ENCODE measurements around the gene ATP12A. TPM values are rescaled to one million over a fixed set of nuclear protein-coding genes. Genes with fewer than 3 reads are reported as not detected.

The ATP12A gene
- total and polyA plus RNA-seq, 12 donors = not detected

DNA sequence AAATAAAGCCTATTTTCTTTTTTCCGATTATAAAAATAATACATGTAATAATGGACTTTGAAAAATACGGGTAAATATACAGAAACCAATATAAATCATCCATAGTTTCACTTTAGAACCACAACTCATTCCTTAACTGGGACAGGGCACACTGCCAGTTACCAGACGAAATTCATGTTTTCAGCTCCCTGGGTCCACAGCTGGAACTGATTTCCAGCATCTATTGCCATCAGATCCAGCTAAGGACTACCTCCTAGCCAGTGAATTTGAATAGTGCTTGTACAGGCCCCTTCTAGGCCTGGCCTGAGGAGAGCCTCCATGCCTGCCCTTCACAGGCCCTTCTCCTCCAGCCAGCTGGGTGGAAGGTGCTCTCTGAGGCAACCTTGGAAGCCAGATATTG, 30.0 kb upstream of the ATP12A start:
- intact Hi-C loops (cut with DNase I) = no loop called here
- Histone ChIP-seq H3K9me3 (no peaks in the 10 kb centered on the region), H3K27ac (no peak overlapping the region), H3K4me3 (no peak overlapping the region), H3K4me1 (no peaks in the 10 kb centered on the region), H3K27me3 (peaks cover 0 to 4% (median 0%) of the 10 kb centered on the region in 7 donors), H3K36me3 (no peaks in the 10 kb centered on the region)
- ATAC-seq = no peak
- TF ChIP-seq, protein P1, sequence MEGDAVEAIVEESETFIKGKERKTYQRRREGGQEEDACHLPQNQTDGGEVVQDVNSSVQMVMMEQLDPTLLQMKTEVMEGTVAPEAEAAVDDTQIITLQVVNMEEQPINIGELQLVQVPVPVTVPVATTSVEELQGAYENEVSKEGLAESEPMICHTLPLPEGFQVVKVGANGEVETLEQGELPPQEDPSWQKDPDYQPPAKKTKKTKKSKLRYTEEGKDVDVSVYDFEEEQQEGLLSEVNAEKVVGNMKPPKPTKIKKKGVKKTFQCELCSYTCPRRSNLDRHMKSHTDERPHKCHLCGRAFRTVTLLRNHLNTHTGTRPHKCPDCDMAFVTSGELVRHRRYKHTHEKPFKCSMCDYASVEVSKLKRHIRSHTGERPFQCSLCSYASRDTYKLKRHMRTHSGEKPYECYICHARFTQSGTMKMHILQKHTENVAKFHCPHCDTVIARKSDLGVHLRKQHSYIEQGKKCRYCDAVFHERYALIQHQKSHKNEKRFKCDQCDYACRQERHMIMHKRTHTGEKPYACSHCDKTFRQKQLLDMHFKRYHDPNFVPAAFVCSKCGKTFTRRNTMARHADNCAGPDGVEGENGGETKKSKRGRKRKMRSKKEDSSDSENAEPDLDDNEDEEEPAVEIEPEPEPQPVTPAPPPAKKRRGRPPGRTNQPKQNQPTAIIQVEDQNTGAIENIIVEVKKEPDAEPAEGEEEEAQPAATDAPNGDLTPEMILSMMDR (IDR thresholded peaks at IDR 0.05) = no peak
- DNase-seq = no peak
- WGBS, 2 donors = 78% methylated on average over 3 of the region's 3 CpGs

DNA sequence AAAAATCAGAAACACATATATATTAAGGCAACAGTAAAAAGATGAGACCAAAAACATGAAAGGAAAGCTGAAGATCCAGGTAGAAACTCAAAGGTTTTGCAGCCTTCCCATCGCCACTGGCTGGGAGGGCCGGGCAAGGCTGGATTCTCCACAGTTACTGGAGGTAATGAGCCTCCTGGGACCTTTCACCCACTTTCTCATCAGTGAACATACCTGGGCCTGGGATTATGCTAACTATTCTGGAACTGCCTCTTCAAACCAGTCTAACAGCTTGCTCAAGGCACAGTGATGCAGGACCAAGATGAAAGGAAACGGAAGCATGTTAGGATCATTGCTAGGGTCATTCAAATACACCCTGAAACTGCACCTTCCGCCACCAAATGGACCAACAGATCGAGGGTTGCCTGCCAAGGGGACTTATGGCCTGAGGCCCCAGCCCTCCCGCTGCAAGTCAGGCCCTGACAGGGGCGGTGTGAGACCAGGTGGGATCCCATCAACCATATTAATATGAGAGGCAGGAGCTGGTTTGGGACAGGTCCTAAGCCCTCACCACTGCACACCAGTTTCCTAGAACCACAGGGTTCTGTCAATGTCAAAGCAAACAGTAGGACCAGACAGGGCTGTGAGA, 28.4 kb upstream of the ATP12A start:
- no peak overlapping the region for H3K27ac ChIP-seq
- no peaks in the 10 kb centered on the region for H3K9me3 ChIP-seq
- ATAC-seq (no peak), DNase-seq (no peak)
- WGBS, 2 donors = 94% methylated on average over 7 of the region's 7 CpGs
- H3K4me1 ChIP-seq = no peaks in the 10 kb centered on the region
- H3K27me3 ChIP-seq = peaks cover 0 to 4% (median 0%) of the 10 kb centered on the region in 7 donors
- H3K36me3 ChIP-seq = no peaks in the 10 kb centered on the region
- TF ChIP-seq, protein P1 (IDR thresholded peaks at IDR 0.05) = no peak
- H3K4me3 ChIP-seq = no peak overlapping the region
- intact Hi-C loops (cut with DNase I) = no loop called here

DNA sequence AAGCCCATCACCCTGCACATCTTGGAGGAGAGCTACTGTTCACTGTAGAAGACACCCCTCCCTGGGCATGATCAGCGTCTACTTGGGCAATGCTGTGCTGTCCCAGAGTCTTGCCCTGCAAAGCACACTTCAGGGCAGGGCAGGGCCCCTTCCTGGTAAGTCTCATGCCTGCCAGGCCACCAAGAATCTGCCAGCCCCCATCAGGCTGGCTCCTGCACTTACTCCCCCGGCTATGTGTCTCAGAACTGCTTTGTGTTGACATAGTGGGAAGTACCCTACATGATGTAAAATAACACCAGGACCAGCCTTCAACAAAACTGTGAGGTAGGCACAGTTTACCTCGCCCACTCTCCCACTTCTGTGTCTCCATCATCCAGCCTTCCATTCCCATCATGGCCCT, 27.8 kb upstream of the ATP12A start:
- TF ChIP-seq, protein P1 (IDR thresholded peaks at IDR 0.05) = no peak

DNA sequence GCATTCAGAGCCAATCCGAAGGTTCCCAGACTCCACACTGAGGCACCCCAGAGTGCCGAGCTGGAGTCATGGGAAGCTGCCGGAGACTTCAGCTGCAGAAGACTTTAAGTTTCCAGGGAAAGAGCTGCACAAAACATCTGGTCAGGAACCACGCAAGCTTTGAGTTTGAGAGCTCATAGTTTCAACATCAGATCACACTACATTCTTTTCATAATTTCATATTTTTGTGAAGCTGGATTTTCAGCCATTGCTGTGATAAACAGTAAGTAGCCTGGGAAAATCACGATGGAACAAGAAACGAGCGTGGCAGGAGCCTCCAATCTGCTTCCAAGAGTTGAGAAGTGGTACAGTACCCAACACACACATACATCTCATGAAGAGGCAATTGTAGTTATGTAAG, 25.5 kb upstream of the ATP12A start:
- peaks cover 0 to 9% (median 0%) of the 10 kb centered on the region in 7 donors for H3K27me3 ChIP-seq
- TF ChIP-seq, protein P1 (IDR thresholded peaks at IDR 0.05) = no peak
- no peaks in the 10 kb centered on the region for H3K4me1 ChIP-seq
- H3K4me3 ChIP-seq = no peak overlapping the region
- H3K36me3 ChIP-seq = no peaks in the 10 kb centered on the region
- intact Hi-C loops (cut with DNase I) = no loop called here
- DNase-seq (no peak), ATAC-seq (no peak)
- H3K9me3 ChIP-seq = no peaks in the 10 kb centered on the region
- H3K27ac ChIP-seq = no peak overlapping the region
- 70 to 77% methylated on average over 7 of the region's 7 CpGs for WGBS, 2 donors

More for the DNA sequence above, 27.8 kb upstream of the ATP12A start:
- Histone ChIP-seq H3K4me1 (no peaks in the 10 kb centered on the region), H3K36me3 (no peaks in the 10 kb centered on the region), H3K9me3 (no peaks in the 10 kb centered on the region), H3K27ac (no peak overlapping the region), H3K4me3 (no peak overlapping the region), H3K27me3 (peaks cover 0 to 4% (median 0%) of the 10 kb centered on the region in 7 donors)
- 93 to 95% methylated on average over 3 of the region's 3 CpGs for WGBS, 2 donors
- ATAC-seq (no peak), DNase-seq (no peak)
- intact Hi-C loops (cut with DNase I) = no loop called here

Measured in heart right ventricle (tissue), 16 donors.